H9 (cell line): ENCODE results near the gene SDR39U1. TPM values are rescaled to one million over a fixed set of nuclear protein-coding genes. Genes with fewer than 3 reads are reported as not detected.

Source experiments
- DNase-seq: peaks from one replicate; pipeline ENCODE4 v3.0.0-alpha.2; 2017
- H2AFZ ChIP-seq: one replicate; pipeline ENCODE4 v1.6.1; 2013; ENCODE audit warnings: mild to moderate bottlenecking, low read length, control low read depth, moderate library complexity
- H2AK5ac ChIP-seq: 2 replicates; pipeline ENCODE4 v1.6.1; 2013; ENCODE audit warnings: low read length, control low read depth, mixed read lengths; ENCODE audit not compliant: insufficient read length
- H2BK120ac ChIP-seq: one replicate; pipeline ENCODE4 v1.6.1; 2013; ENCODE audit warnings: low read depth, mild to moderate bottlenecking, low read length, control low read depth, inconsistent platforms; ENCODE audit not compliant: poor library complexity, severe bottlenecking
- H2BK12ac ChIP-seq: 2 replicates; pipeline ENCODE4 v1.6.1; 2013; ENCODE audit warnings: low read length, control low read depth, mixed read lengths, low read depth; ENCODE audit not compliant: insufficient read length
- H2BK15ac ChIP-seq: 2 replicates; pipeline ENCODE4 v1.6.1; 2013; ENCODE audit warnings: low read depth, low read length, control low read depth
- H2BK20ac ChIP-seq: one replicate; pipeline ENCODE4 v1.6.1; 2013; ENCODE audit warnings: low read depth, mild to moderate bottlenecking, low read length, control low read depth, inconsistent platforms; ENCODE audit not compliant: poor library complexity, severe bottlenecking
- H2BK5ac ChIP-seq: 2 replicates; pipeline ENCODE4 v1.6.1; 2013; ENCODE audit warnings: low read length, control low read depth, mixed read lengths; ENCODE audit not compliant: insufficient read length
- H3K14ac ChIP-seq: 2 replicates; pipeline ENCODE4 v1.6.1; 2013; ENCODE audit warnings: low read length, control low read depth; ENCODE audit not compliant: insufficient read depth
- H3K18ac ChIP-seq: 2 replicates; pipeline ENCODE4 v1.6.1; 2013; ENCODE audit warnings: low read depth, mild to moderate bottlenecking, mixed read lengths, low read length, control low read depth; ENCODE audit not compliant: insufficient read length
- H3K23ac ChIP-seq: 2 replicates; pipeline ENCODE4 v1.6.1; 2013; ENCODE audit warnings: low read length, control low read depth, mixed read lengths, low read depth; ENCODE audit not compliant: insufficient read length
- H3K23me2 ChIP-seq: 2 replicates; pipeline ENCODE4 v1.6.1; 2013; ENCODE audit warnings: low read depth, mild to moderate bottlenecking, mixed read lengths, low read length, control low read depth; ENCODE audit not compliant: insufficient read length, poor library complexity, severe bottlenecking
- H3K27ac ChIP-seq: 2 replicates; pipeline ENCODE4 v1.5.1; 2013; ENCODE audit warnings: low read length, control low read depth, mixed read lengths, low read depth; ENCODE audit not compliant: insufficient read length
- H3K27me3 ChIP-seq: 2 replicates; pipeline ENCODE4 v1.6.1; 2013; ENCODE audit warnings: low read length, control low read depth, inconsistent platforms; ENCODE audit not compliant: insufficient read depth
- H3K4ac ChIP-seq: 2 replicates; pipeline ENCODE4 v1.6.1; 2013; ENCODE audit warnings: low read depth, mild to moderate bottlenecking, control low read depth, inconsistent platforms, low read length, moderate library complexity
- H3K4me1 ChIP-seq: 2 replicates; pipeline ENCODE4 v1.6.1; 2013; ENCODE audit warnings: low read length, control low read depth, inconsistent platforms; ENCODE audit not compliant: insufficient read depth
- H3K4me2 ChIP-seq: 2 replicates; pipeline ENCODE4 v1.6.1; 2013; ENCODE audit warnings: low read length, control low read depth, mixed read lengths; ENCODE audit not compliant: insufficient read length, insufficient read depth
- H3K56ac ChIP-seq: 2 replicates; pipeline ENCODE4 v1.6.1; 2013; ENCODE audit warnings: low read depth, mild to moderate bottlenecking, mixed read lengths, low read length, control low read depth; ENCODE audit not compliant: insufficient read length
- H3K79me1 ChIP-seq: 2 replicates; pipeline ENCODE4 v1.6.1; 2013; ENCODE audit warnings: low read depth, mild to moderate bottlenecking, moderate library complexity, low read length, control low read depth, inconsistent platforms; ENCODE audit not compliant: insufficient read depth, poor library complexity, severe bottlenecking
- H3K79me2 ChIP-seq: 2 replicates; pipeline ENCODE4 v1.6.1; 2013; ENCODE audit warnings: low read length, control low read depth, inconsistent platforms; ENCODE audit not compliant: insufficient read depth
- H3K9ac ChIP-seq: 2 replicates; pipeline ENCODE4 v1.6.1; 2013; ENCODE audit warnings: low read length, control low read depth, mixed read lengths; ENCODE audit not compliant: insufficient read length; ENCODE audit errors: extremely low read depth
- H3K9me3 ChIP-seq: one replicate; pipeline ENCODE4 v1.6.1; 2013; ENCODE audit warnings: low read depth, low read length, inconsistent platforms; ENCODE audit not compliant: control insufficient read depth
- H3T11ph ChIP-seq: one replicate; pipeline ENCODE4 v1.6.1; 2013; ENCODE audit warnings: mild to moderate bottlenecking, low read length, control low read depth, inconsistent platforms
- H4K20me1 ChIP-seq: one replicate; pipeline ENCODE4 v1.6.1; 2013; ENCODE audit not compliant: control insufficient read depth, insufficient read length, insufficient read depth
- H4K5ac ChIP-seq: 2 replicates; pipeline ENCODE4 v1.6.1; 2013; ENCODE audit warnings: low read depth, mild to moderate bottlenecking, mixed read lengths, low read length, control low read depth; ENCODE audit not compliant: insufficient read length
- H4K8ac ChIP-seq: replicated peaks from 2 replicates; pipeline ENCODE4 v1.6.1; 2013; ENCODE audit warnings: low read length, control low read depth, mixed read lengths, low read depth; ENCODE audit not compliant: insufficient read length
- H4K91ac ChIP-seq: 2 replicates; pipeline ENCODE4 v1.6.1; 2013; ENCODE audit warnings: low read depth, mild to moderate bottlenecking, moderate library complexity, mixed read lengths, low read length, control low read depth; ENCODE audit not compliant: insufficient read length
- H3K27ac Mint-ChIP-seq, 3 experiments: 2 replicates in 2 of 3; 3 replicates in 1 of 3; pipeline ENCODE4 v1.8.0; 2020 to 2021; ENCODE audit warnings: mixed read lengths in 3 of 3, mild to moderate bottlenecking in 1 of 3, moderate library complexity in 1 of 3
- H3K27me3 Mint-ChIP-seq: 2 replicates; pipeline ENCODE4 v1.8.0; 2021; ENCODE audit warnings: low read depth, mild to moderate bottlenecking, moderate library complexity, mixed read lengths
- H3K36me3 Mint-ChIP-seq, 3 experiments: 2 replicates in 2 of 3; 3 replicates in 1 of 3; pipeline ENCODE4 v1.8.0; 2020 to 2021; ENCODE audit warnings: low read depth in 3 of 3, mixed read lengths in 3 of 3; ENCODE audit not compliant: insufficient read depth in 1 of 3
- H3K4me1 Mint-ChIP-seq, 2 experiments: 2 replicates each; pipeline ENCODE4 v1.8.0; 2020; ENCODE audit warnings: mixed read lengths in 2 of 2
- H3K4me3 Mint-ChIP-seq, 2 experiments: 2 replicates in 1 of 2; 3 replicates in 1 of 2; pipeline ENCODE4 v1.8.0; 2020 to 2021; ENCODE audit warnings: mild to moderate bottlenecking in 2 of 2, mixed read lengths in 2 of 2, moderate library complexity in 1 of 2
- H3K9me3 Mint-ChIP-seq, 2 experiments: 2 replicates in 1 of 2; 3 replicates in 1 of 2; pipeline ENCODE4 v1.8.0; 2020; ENCODE audit warnings: mild to moderate bottlenecking in 2 of 2, mixed read lengths in 2 of 2, moderate library complexity in 1 of 2
- CTCF ChIP-seq: fragments of 200-600 bp; sonication (generic); conservative IDR thresholded peaks from 3 replicates; pipeline ENCODE4 v1.8.0; 2021; ENCODE audit warnings: antibody characterized with exemption, mild to moderate bottlenecking
- WGBS: extraction: QIAGEN DNeasy Blood & Tissue Kit; methylation state at CpG from one replicate; pipeline ENCODE4 v1.1.7; 2013; ENCODE audit warnings: missing lambda C conversion rate, low lambda C conversion rate, mixed read lengths; ENCODE audit not compliant: insufficient read length; ENCODE audit errors: extremely low coverage; 5-methylcytosine and 5-hydroxymethylcytosine counted together
- total RNA-seq: library from RNA; stranded (reverse); gene quantifications from 2 replicates; pipeline ENCODE4 v1.2.1, GENCODE V29; 2021

The SDR39U1 gene
- total RNA-seq, 1 experiment from 2014 or later, result 56.2 TPM

- Histone ChIP-seq H3K18ac (no peak overlapping the region), H3K4me1 (no peaks in the 10 kb centered on the region), H4K5ac (no peak overlapping the region), H3K14ac (no peak overlapping the region), H2BK5ac (no peak overlapping the region), H4K8ac (no peak overlapping the region), H3T11ph (no peak overlapping the region), H2BK20ac (no peak overlapping the region), H2BK12ac (no peak overlapping the region), H3K23ac (no peak overlapping the region), H3K79me1 (no peaks in the 10 kb centered on the region), H3K79me2 (no peaks in the 10 kb centered on the region), H3K23me2 (no peaks in the 10 kb centered on the region), H3K4ac (no peak overlapping the region), H3K56ac (no peak overlapping the region), H3K9me3 (no peaks in the 10 kb centered on the region), H3K9ac (no peak overlapping the region), H3K27me3 (no peaks in the 10 kb centered on the region), H3K4me2 (no peak overlapping the region), H2AK5ac (no peak overlapping the region), H3K27ac (no peak overlapping the region), H4K91ac (no peak overlapping the region), H2BK15ac (no peak overlapping the region), H2BK120ac (no peak overlapping the region), H2AFZ (no peak overlapping the region), H4K20me1 (no peaks in the 10 kb centered on the region)
- Mint-ChIP-seq H3K4me3 (no peak overlapping the region), H3K27ac (no peak overlapping the region), H3K36me3 (no peaks in the 10 kb centered on the region; a peak in 1 of 7 replicates), H3K4me1 (no peaks in the 10 kb centered on the region), H3K9me3 (no peaks in the 10 kb centered on the region), H3K27me3 (peaks cover 3% of the 10 kb centered on the region)
- no CpG with 5 or more reads among the region's 5 CpGs for WGBS
- TF ChIP-seq CTCF, result no peak
- no peak for DNase-seq
Measured at GRCh38 chr14:24463017-24463883, 20.7 kb upstream of the SDR39U1 start.
